Right lobe of liver (tissue), 4 donors: ENCODE measurements around the gene THBS3.

Source experiments
- CTCF ChIP-seq, 4 donors: fragments of 200-600 bp in 3 of 4; fragments of 450-650 bp in 1 of 4; IDR thresholded peaks; one replicate each; pipeline versions ENCODE4 v1.5.1 to v1.8.0; 2016 to 2022; ENCODE audit warnings: antibody characterized with exemption in 4 of 4, mild to moderate bottlenecking in 2 of 4
- POLR2A ChIP-seq: fragments of 450-650 bp; IDR thresholded peaks from one replicate; pipeline ENCODE4 v1.6.1; 2017; ENCODE audit warnings: antibody characterized with exemption, mild to moderate bottlenecking
- donor health status: DM: no; HTN: no; CAD: no.
- donor health status: DM: no; HTN: no; CAD: no.
- donor health status: DM: no; HTN: yes; CAD: no.

GRCh38 chr1:155158991-155159390, 48.7 kb downstream of the THBS3 start:
- TF ChIP-seq POLR2A (no peak), CTCF (IDR thresholded peaks at IDR 0.05) (no peak)
